Activated CD8-positive, alpha-beta memory T cell treated with anti-CD3 and anti-CD28 coated beads for 4 hours (primary cell): Measurements from ENCODE around the gene FOXL3.

Source experiments
- DNase-seq, 2 donors: peaks; one replicate each; pipeline ENCODE4 v3.0.0-alpha.2; 2020; ENCODE audit warnings: low read depth in 2 of 2

Gene FOXL3

DNA sequence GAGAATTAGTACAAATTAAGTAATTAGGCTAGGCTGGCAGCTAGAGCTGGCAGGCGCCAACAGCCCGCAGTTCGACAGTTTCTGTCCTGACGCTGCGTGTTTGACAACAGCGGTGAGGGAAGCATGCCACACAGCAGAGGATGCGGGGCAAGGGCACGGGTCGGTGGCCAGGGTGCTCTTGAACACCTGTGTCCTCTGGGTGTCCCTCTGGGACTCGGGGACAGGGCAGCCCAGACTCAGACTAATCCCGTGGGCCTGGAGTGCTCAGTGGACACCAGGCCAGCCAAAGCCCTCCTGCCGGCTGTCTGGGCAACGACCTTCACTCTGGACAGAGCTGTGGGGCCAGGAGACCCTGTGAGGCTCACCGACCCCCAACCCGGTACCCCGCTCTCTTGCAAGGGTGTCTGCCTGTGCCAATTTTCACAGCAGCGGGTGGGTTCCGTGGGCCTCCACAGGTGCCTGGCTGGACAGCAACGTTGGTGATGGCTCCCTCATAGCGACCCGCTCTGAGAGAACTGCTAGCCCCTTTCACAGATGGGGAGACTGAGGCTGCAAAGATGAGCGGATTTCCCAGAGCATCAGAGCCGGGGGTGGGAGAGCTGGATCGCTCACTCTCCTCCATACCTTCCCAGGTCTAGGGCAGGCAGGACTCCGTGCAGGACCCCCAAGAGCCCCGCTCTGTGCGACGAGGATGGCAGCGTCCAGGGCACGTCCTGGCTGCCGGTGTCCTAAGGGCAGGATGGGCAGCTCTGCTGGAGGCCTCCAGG, 48.5 kb downstream of the FOXL3 start:
- DNase-seq: no peak

DNA sequence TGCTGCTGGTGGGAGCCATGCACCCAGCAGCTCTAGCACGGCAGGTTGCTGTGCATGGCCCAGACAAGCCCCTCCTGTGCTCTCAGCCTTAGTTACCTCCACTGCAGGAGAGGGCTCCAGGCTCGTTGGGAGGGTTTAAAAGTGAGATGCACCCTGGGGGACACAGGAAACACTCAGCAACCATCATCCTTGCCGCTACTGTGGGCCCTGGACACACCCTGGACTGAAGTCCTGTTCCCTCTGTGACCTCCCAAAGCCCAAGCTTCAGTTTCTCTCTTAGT, 49.0 kb downstream of the FOXL3 start:
- DNase-seq: no peak

DNA sequence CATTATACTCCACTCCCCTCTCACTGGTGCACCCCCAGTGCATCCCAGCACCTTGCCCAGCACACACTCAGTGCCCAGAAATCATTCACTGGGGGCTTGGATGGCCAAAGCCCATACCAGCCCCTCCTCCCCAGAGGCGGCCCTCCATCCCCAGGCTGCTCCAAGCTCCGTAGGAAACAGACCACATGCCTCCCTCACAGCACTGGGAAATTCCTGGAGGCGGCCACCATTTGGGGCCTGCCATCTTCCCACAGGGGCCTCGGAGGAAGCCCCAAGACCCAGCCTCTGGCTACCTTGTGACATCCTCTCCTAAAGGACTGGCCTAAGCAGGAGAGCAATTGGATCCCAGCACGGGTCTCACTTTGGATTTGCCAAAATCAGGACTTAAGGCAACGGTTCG, 49.7 kb downstream of the FOXL3 start:
- DNase-seq: no peak

DNA sequence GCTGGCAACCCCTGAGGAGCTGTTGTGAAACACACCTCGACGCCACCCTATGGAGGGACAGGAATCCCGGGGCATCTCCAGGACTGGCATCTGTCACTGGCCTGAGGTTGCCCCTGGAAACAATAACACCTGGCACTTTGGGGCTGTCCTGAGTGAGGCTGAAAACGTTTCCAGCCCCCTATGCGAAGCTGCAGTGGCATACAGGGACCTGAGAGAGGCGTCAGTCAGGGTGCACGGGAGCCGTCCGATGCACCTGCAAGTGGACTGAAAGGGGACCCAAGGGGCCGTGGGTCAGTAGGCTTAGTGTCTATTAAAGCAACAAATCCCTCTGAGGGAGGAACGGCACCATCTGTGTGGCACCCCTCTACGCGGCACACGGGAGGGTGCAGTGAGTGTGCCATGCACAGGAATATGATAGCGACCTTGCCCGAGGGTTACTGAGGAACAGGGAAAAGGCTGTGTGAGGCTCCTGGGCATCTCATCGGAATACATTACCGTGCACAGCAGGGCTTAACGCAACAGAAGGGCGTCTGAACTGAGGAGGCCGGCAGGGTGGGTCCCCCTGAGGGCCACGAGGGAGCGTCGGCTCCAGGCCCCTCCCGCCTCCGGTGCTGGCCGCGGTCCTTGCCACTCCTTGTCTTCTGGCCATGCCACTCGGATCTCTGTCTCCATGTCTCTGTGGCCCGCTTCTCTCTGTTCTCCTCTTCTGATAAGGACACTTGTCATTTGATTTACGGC, 50.4 kb downstream of the FOXL3 start:
- no peak for DNase-seq
